OCI-LY3 (cell line): ENCODE data around the gene TBC1D8.

Experiments used
- H2AFZ ChIP-seq: fragments of 200-600, 300-600 bp; shearing (Covaris generic); 2 replicates; pipeline ENCODE4 v1.6.0; 2014; ENCODE audit warnings: antibody characterized with exemption, low read depth, low read length
- H3K27ac ChIP-seq: fragments of 200-600, 300-600 bp; sonication (generic); 2 replicates; pipeline ENCODE4 v1.5.1; 2014; ENCODE audit warnings: mild to moderate bottlenecking, low read length, moderate library complexity, mixed read lengths
- H3K27me3 ChIP-seq: fragments of 200-600, 300-600 bp; sonication (generic); 2 replicates; pipeline ENCODE4 v1.6.1; 2014; ENCODE audit warnings: low read depth, low read length, mixed read lengths
- H3K36me3 ChIP-seq: fragments of 200-600, 300-600 bp; sonication (generic); replicated peaks from 2 replicates; pipeline ENCODE3; 2014; ENCODE audit warnings: low read depth, low read length, mixed read lengths
- H3K4me1 ChIP-seq: fragments of 300-600, 200-600 bp; sonication (generic); 2 replicates; pipeline ENCODE4 v1.6.1; 2014; ENCODE audit warnings: low read length, mixed read lengths
- H3K4me2 ChIP-seq: fragments of 200-600, 300-600 bp; sonication (generic); 2 replicates; pipeline ENCODE4 v1.6.1; 2014; ENCODE audit warnings: low read length, mixed read lengths
- H3K4me3 ChIP-seq: fragments of 300-600, 200-600 bp; sonication (generic); 2 replicates; pipeline ENCODE4 v1.5.1; 2014; ENCODE audit warnings: antibody characterized with exemption, mild to moderate bottlenecking, low read length, moderate library complexity
- H3K79me2 ChIP-seq: fragments of 300-600, 200-600 bp; shearing (Covaris generic); 2 replicates; pipeline ENCODE4 v1.6.1; 2014; ENCODE audit warnings: mild to moderate bottlenecking, low read length, mixed read lengths
- H3K9ac ChIP-seq: fragments of 300-600, 200-600 bp; shearing (Covaris generic); 2 replicates; pipeline ENCODE4 v1.6.0; 2014; ENCODE audit warnings: mild to moderate bottlenecking, low read length, moderate library complexity
- H3K9me3 ChIP-seq: fragments of 200-600, 300-600 bp; shearing (Covaris generic); 2 replicates; pipeline ENCODE4 v1.6.1; 2014; ENCODE audit warnings: low read length, mixed read lengths; ENCODE audit not compliant: insufficient read depth
- H4K20me1 ChIP-seq: fragments of 200-600, 300-600 bp; sonication (generic); 2 replicates; pipeline ENCODE4 v1.6.1; 2016; ENCODE audit warnings: low read length, mixed read lengths; ENCODE audit not compliant: insufficient read depth
- EZH2phosphoT487 ChIP-seq: fragments of 200-600 bp; shearing (Covaris generic); IDR thresholded peaks from 2 replicates; pipeline ENCODE4 v1.6.1; 2018; ENCODE audit warnings: antibody characterized with exemption, mixed run types, low read depth
- TF ChIP-seq, protein P1 (sequence below): fragments of 200-600, 300-600 bp; sonication (generic); IDR thresholded peaks from 2 replicates; pipeline ENCODE4 v1.5.1; 2014; ENCODE audit warnings: antibody characterized with exemption, low read length, low read depth

The TBC1D8 gene

DNA sequence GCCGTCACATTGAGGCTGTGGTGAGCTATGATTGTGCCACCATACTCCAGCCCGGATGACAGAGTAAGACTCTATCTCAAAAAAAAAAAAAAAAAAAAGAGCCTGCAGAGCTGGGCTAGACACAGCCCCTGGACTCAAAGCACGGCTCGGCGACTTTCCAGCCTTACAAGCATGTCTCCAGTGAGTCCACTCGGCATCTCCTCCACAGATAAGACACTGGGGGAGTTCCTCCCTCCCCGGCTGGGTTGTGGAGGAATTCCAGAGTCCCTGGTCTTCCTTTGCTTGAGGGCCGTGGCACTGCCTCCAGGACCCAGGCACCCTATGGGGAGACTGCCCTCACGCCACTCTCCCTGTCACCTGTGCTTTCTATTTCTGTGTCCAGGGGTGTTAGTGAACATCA lies 180.0 kb downstream of the TBC1D8 start:
- H2AFZ ChIP-seq, result no peak overlapping the region
- no peak overlapping the region for H3K9ac ChIP-seq
- H4K20me1 ChIP-seq, result no peaks in the 10 kb centered on the region
- H3K4me1 ChIP-seq, result no peaks in the 10 kb centered on the region
- H3K27ac ChIP-seq, result no peak overlapping the region
- TF ChIP-seq, protein P1, sequence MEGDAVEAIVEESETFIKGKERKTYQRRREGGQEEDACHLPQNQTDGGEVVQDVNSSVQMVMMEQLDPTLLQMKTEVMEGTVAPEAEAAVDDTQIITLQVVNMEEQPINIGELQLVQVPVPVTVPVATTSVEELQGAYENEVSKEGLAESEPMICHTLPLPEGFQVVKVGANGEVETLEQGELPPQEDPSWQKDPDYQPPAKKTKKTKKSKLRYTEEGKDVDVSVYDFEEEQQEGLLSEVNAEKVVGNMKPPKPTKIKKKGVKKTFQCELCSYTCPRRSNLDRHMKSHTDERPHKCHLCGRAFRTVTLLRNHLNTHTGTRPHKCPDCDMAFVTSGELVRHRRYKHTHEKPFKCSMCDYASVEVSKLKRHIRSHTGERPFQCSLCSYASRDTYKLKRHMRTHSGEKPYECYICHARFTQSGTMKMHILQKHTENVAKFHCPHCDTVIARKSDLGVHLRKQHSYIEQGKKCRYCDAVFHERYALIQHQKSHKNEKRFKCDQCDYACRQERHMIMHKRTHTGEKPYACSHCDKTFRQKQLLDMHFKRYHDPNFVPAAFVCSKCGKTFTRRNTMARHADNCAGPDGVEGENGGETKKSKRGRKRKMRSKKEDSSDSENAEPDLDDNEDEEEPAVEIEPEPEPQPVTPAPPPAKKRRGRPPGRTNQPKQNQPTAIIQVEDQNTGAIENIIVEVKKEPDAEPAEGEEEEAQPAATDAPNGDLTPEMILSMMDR, result no peak
- no peak for TF ChIP-seq EZH2phosphoT487
- H3K27me3 ChIP-seq, result peaks cover 40% of the 10 kb centered on the region
- H3K36me3 ChIP-seq, result no peaks in the 10 kb centered on the region
- no peak overlapping the region for H3K4me3 ChIP-seq
- no peaks in the 10 kb centered on the region for H3K79me2 ChIP-seq
- no peak overlapping the region for H3K4me2 ChIP-seq
- no peaks in the 10 kb centered on the region for H3K9me3 ChIP-seq

DNA sequence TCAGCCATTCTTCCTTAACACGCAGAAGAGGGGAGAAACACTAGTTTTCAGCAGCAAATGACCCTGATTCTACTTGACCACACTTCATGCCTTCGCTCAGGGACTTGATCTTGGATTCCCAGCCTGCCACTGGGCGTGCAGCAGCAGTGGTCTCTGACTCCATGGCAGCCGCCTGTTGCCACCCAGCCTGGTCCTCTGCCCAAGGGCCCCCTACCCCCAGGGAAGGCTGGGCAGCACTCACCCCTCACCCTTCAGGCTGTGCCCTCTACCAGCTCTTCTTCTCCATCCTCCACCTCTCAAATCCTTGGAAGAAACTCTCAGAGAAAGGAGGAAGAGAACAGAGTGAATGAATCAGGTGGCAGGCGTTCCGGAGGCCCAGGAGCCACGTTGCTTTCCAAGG lies 181.2 kb downstream of the TBC1D8 start:
- Histone ChIP-seq H3K27ac (no peak overlapping the region), H2AFZ (no peak overlapping the region), H3K9me3 (no peaks in the 10 kb centered on the region), H3K79me2 (no peaks in the 10 kb centered on the region), H3K4me2 (no peak overlapping the region), H3K4me3 (no peak overlapping the region), H3K9ac (no peak overlapping the region), H3K36me3 (no peaks in the 10 kb centered on the region), H3K4me1 (no peaks in the 10 kb centered on the region), H3K27me3 (peaks cover 30% of the 10 kb centered on the region), H4K20me1 (no peaks in the 10 kb centered on the region)
- TF ChIP-seq, protein P1, result no peak
- TF ChIP-seq EZH2phosphoT487, result no peak

DNA sequence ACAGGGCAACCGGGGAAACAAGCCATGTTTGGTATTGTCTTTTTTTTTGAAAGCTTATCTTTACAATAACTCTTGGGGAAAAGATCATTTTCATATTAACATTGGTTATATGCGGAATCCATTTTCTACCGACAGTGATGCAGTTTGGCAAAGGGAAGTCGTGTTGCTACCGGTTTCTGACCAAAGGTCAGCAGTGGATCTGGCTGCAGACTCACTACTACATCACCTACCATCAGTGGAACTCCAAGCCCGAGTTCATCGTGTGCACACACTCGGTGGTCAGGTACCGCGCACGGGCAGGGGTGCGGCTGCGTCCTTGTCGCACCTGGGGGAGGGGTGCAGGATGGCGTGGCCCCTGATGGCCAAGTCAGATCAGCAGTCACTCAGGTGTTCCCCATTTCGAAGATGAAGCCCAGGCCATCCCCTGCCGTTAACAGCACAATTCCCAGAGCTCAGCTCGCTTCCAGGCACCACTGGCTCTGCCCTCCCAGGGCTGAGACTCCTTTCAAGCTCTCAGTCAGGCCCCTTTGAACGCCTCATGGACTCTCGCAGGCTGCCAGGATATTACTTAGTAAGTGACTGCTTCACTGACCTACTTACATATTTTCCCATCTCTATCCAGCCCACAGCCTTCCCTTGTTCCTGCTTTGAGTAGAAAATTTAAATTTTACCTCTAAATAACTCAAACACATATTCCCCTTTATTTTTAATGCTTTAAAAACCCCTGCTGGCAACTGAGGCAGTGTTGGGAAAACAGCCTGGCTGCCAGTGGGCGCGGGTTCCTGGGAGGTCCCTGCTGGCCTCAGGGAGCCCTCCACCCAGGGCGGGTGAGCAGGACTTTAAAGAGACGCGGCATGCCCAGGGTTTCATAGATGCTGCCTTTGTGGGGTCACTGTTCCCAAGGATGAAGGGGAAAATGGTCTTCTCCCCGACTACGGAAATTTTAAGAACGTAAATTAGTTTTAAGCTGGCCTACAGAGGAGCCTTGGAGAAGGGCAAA lies 182.7 kb downstream of the TBC1D8 start:
- no peaks in the 10 kb centered on the region for H3K9me3 ChIP-seq
- H3K4me1 ChIP-seq, result no peaks in the 10 kb centered on the region
- H3K27me3 ChIP-seq, result peaks cover 21% of the 10 kb centered on the region
- H3K9ac ChIP-seq, result no peak overlapping the region
- TF ChIP-seq, protein P1, result no peak
- TF ChIP-seq EZH2phosphoT487, result no peak
- H4K20me1 ChIP-seq, result no peaks in the 10 kb centered on the region
- no peak overlapping the region for H3K4me3 ChIP-seq
- no peak overlapping the region for H3K27ac ChIP-seq
- no peaks in the 10 kb centered on the region for H3K79me2 ChIP-seq
- H2AFZ ChIP-seq, result no peak overlapping the region
- no peak overlapping the region for H3K4me2 ChIP-seq
- H3K36me3 ChIP-seq, result no peaks in the 10 kb centered on the region

DNA sequence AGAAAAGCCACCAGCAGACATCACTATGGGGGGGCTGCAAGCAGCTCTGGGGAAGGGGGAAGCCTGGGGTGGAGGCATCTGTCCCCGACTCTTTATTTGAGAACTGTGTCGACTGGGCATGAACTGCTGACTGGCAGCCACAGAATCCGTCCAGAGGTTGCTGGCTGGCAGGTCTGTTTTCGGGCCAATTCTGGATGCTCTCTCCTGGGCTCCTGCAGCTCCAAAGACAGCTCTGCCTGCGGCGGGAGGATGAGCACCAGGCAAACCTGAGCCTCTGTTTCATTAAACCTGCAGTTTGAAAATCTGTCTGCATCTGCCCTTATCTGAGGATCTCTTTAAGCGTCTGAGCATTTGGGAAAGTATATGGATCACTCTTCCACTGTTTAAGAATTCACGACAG lies 183.5 kb downstream of the TBC1D8 start:
- Histone ChIP-seq H3K4me1 (no peaks in the 10 kb centered on the region), H3K79me2 (no peaks in the 10 kb centered on the region), H2AFZ (no peak overlapping the region), H4K20me1 (no peaks in the 10 kb centered on the region), H3K4me3 (no peak overlapping the region), H3K27me3 (peaks cover 19% of the 10 kb centered on the region), H3K4me2 (no peak overlapping the region), H3K27ac (no peak overlapping the region), H3K36me3 (no peaks in the 10 kb centered on the region), H3K9me3 (no peaks in the 10 kb centered on the region), H3K9ac (no peak overlapping the region)
- TF ChIP-seq, protein P1, result no peak
